T follicular helper cell (primary cell): ENCODE results near the gene BOK.
"Not testable (repeated sequence)": the region's sequence is repeated elsewhere in the genome, so short reads cannot be mapped to it uniquely, and the experiment has no call there.

ENCODE experiments used
- DNase-seq: peaks from one replicate; pipeline ENCODE4 v3.0.0-alpha.2; 2020; ENCODE audit warnings: low read depth

The BOK gene

GRCh38 chr2:241572915-241573651 is 14.5 kb downstream of the BOK start:
- DNase-seq: not testable (repeated sequence)

GRCh38 chr2:241573741-241574140 is 15.2 kb downstream of the BOK start:
- no peak for DNase-seq

- no peak for DNase-seq
Observed at GRCh38 chr2:241574911-241575623, 16.5 kb downstream of the BOK start.

GRCh38 chr2:241575624-241576292 is 17.2 kb downstream of the BOK start:
- DNase-seq: no peak

- DNase-seq: no peak
Observed at GRCh38 chr2:241576293-241576654, 17.7 kb downstream of the BOK start.

- no peak for DNase-seq
Observed at GRCh38 chr2:241577413-241578122, 19.0 kb downstream of the BOK start.

- DNase-seq: no peak
Observed at GRCh38 chr2:241579281-241579680, 20.7 kb downstream of the BOK start.

GRCh38 chr2:241582328-241582727 is 23.8 kb downstream of the BOK start:
- DNase-seq: no peak

- DNase-seq: no peak
Observed at GRCh38 chr2:241582806-241583205, 24.3 kb downstream of the BOK start.

GRCh38 chr2:241584436-241584835 is 25.9 kb downstream of the BOK start:
- no peak for DNase-seq

- DNase-seq: no peak
Observed at GRCh38 chr2:241586564-241587264, 28.2 kb downstream of the BOK start.

GRCh38 chr2:241589863-241590262 is 31.3 kb downstream of the BOK start:
- DNase-seq: not testable (repeated sequence)

GRCh38 chr2:241590496-241591455 is 32.2 kb downstream of the BOK start:
- DNase-seq: not testable (repeated sequence)

GRCh38 chr2:241592126-241592845 is 33.7 kb downstream of the BOK start:
- no peak for DNase-seq

- no peak for DNase-seq
Observed at GRCh38 chr2:241593271-241593670, 34.7 kb downstream of the BOK start.

- no peak for DNase-seq
Observed at GRCh38 chr2:241595600-241596140, 37.1 kb downstream of the BOK start.

GRCh38 chr2:241597561-241597960 is 39.0 kb downstream of the BOK start:
- no peak for DNase-seq

GRCh38 chr2:241598061-241598460 is 39.5 kb downstream of the BOK start:
- no peak for DNase-seq

- no peak for DNase-seq
Observed at GRCh38 chr2:241598487-241598886, 39.9 kb downstream of the BOK start.

- no peak for DNase-seq
Observed at GRCh38 chr2:241599615-241600014, 41.1 kb downstream of the BOK start.
